GM18861 (cell line): ENCODE data around the gene TPSB2.

Source experiments
- ATAC-seq: cut with Tn5 transposase; IDR thresholded peaks from one replicate; pipeline ENCODE4 v1.9.1; 2021; ENCODE audit not compliant: unreplicated experiment

Gene TPSB2

DNA sequence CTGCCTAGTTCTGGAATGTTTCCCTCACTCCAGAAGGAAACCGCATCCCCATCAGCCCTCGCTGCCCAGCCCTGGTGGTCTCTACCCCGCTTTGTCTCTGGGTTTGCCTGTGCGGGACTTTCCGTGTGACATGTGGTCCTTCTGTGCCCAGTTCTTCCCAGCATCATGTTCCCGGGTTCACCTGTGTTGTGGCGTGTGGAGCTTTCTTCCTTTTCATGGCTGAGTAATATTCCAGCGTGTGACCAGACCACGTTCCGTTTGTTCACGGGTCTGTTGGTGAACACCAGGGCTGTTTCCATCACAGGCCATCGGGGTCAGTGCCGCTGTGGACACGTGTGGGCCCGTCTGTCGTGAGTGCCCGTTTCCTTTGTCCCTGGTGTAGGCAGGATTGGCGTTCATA lies 45.0 kb downstream of the TPSB2 start:
- no peak for ATAC-seq

DNA sequence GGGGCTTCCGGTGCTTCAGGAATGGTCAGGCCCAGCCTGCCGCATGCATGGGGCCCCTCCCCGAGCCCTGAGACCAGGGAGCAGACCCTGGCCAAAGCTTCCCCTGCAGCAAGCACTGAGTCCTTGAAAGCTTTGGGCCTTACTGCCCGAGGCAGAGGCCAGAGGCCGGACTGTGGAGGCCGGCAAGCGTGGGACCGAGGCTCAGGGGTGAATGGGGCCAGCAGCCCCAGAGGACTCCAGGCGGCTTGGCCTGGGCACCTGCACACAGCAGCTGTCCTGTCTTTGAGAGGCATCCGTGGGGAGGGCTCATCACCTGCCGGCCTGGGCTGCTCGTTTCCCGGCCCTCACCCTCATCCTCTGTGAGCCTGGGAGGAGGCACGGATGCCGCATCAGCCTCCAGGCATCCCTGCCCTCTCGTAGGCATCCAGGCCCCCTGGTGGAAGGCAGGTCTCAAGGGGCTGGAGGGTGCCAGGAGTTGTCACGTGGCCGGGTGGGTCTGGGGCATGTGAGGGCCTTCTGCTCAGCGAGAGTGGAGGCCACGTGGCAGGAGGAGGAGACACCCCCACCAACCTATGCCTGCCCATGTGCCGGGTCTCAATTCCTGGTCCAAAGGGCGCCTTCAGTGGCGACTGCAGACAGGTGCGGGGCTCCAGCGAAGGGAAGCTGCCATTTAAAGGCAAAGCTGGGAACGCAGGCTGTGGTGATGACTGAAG lies 45.7 kb downstream of the TPSB2 start:
- ATAC-seq = no peak

DNA sequence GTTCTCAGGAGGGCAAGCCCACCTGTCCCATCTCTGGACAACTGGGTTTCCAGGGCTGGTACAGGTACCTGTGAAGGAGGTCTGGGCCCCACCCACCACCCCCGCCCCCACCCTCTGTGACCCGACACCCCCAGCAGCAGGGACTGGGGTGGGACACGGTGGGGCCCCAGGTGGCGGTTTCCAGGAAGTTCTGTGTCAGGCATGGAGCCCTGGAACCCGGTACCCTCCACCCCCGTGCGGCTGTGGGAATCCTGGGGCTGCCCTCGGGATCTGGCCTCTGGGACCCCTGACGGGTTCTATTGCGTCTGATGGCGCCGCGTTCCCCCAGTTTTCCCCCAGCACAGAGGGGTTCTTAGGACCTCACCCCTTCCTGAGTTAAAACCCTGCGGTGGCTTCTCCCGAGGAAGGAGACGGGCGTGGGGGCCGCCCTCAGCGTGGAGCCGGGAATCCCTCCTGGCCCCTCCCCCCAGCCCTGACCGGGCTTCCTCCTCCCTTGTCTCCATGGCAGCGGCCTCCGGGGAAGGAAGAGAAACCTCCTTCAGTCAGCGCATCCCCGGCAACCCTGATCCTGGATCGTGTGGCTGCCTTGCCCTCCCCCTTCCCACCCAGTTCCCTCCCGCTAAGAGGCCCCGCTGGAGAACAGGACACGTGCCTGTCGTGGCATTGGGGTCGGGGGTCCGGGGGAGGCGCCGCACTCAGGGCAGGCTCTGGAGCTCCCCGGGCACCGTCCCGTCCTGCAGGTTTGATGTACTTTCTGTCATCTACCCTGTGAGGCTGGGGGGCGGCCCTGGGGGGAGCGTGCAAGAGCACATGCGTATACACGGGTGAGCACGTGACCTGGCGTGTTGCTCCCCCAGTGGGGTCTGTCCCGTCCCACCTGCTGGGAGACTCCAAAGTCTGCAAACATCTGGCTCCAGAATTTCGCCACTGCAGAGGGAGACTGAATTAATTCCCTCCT lies 46.8 kb downstream of the TPSB2 start:
- no peak for ATAC-seq

DNA sequence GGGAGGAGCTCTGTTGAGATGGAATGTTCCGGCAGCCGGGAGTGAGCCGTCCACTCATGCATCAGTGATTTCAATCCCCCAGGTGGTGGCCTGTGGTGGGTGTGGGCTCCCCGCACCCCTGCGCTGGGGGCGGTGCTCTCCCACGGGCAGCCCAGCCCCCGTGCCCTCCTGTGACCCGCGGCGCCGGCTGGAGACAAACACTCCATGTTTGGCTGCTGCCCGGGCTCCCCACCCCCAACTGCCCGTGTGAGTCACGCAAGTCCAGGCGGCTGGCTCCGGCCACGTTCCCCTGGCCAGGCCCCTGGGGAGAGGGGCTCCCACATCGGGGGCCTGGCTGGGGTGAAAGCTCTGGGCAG lies 47.7 kb downstream of the TPSB2 start:
- ATAC-seq = no peak

DNA sequence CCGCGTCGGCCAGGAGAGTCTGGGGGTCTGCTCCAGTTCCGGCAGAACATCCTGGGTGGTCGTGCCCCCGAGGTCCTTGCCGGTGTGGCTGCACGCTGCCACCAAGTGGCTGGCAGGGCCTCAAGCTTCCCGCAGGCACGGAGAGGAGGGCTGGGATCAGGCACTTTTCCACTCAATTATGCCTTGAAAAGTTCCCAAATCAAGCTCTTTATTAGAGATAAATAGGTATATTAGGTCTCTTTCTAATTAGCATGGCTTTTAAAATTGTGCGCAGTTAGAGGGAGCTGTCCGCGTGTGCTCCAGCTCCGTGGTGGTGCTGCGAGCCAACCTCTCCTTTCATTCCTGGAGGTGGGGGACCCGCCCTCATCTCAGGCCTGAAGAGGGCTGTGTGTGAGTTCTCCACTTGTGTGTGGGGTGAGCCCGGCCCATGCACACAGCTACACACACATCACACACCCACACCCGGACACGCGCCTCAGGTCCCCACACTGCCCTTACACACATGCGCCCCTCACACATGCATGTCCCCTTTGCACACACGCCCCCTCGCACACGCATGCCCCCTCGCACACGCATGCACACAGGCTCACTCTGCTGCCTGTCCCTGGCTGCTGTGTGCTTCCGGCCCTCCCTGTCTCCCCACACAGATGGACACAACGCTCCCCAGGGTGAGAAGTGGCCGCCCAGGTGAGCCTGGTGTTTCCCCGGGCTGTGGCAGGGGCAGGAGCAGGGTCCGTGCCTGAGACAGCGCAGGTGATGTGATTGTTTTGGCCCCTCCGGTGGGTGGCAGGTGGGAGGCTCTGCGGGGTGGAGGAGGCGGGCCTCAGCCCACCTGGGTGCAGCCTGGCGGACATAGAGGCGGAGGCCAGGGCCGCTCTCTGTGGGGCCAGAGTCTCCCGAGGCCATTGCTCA lies 48.3 kb downstream of the TPSB2 start:
- no peak for ATAC-seq

DNA sequence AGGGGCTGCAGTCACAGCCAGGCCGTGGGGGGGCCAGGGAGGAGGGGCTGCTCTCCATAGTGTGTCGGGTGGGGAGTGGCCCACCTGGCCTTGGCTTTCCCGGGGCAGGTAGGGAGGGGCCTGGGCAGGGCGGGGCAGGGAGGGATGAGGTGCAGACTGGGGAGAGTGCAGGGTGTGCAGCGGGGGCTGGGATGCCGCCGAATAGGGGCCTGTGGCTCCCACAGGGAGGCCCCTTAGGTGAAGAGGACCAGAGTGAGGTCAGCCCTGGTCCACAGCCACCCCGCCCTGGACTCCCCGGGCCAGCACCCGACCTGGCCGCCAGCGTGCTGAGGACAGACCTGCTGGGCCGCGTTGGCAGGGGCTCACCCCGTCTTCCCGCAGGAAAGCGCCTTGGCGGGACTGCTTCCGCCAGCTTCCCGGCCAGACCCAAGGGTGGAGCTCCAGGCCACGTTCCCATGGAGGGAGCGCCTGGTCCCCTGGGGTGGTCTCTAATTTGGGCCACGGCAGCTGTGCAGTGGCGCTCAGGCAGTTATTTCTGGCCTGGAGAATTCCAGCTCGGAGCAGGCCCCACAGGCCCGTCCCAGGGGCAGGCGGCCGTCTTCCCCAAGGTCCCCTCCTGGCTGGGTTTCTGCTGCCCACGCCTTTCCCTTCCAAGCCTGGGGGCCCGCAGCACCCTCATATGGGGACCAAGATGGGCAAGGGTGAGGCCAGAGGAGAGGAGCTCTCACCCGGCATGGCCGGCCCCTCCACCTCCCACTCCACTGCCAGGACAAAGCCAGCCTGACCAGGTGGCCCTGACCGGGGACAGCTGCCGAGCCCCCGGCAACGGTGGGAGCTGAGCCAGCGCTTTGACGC lies 49.2 kb downstream of the TPSB2 start:
- no peak for ATAC-seq
